GM12878 (cell line): Measurements from ENCODE around the gene OR2T3.
"Not testable (repeated sequence)": the region's sequence is repeated elsewhere in the genome, so short reads cannot be mapped to it uniquely, and the experiment has no call there.

ENCODE experiments used
- BACH1 ChIP-seq: fragments of 450-650 bp; IDR thresholded peaks from 2 replicates; pipeline ENCODE4 v1.6.1; 2017; ENCODE audit warnings: mild to moderate bottlenecking, borderline replicate concordance
- EZH2 ChIP-seq: IDR thresholded peaks from 2 replicates; pipeline ENCODE4 v1.6.1; 2012; ENCODE audit warnings: low read depth, mild to moderate bottlenecking, control low read depth, inconsistent platforms, low read length, borderline replicate concordance; ENCODE audit not compliant: control insufficient read depth
- FOXM1 ChIP-seq: IDR thresholded peaks from 2 replicates; pipeline ENCODE4 v1.6.1; 2012; ENCODE audit warnings: low read depth, mild to moderate bottlenecking, inconsistent platforms, low read length, moderate library complexity
- JUND ChIP-seq: IDR thresholded peaks from 2 replicates; pipeline ENCODE4 v1.6.1; 2012; ENCODE audit warnings: low read depth, mild to moderate bottlenecking, low read length, improper control_type of control experiment, moderate library complexity
- NFYA ChIP-seq: IDR thresholded peaks from 2 replicates; pipeline ENCODE4 v1.6.1; 2011; ENCODE audit warnings: low read depth, mild to moderate bottlenecking, low read length, improper control_type of control experiment, borderline replicate concordance
- RFX5 ChIP-seq: IDR thresholded peaks from 2 replicates; pipeline ENCODE4 v1.6.1; 2011; ENCODE audit warnings: low read depth, low read length, improper control_type of control experiment
- USF2 ChIP-seq: IDR thresholded peaks from 2 replicates; pipeline ENCODE4 v1.6.1; 2011; ENCODE audit warnings: low read depth, low read length, improper control_type of control experiment, borderline replicate concordance
- TF ChIP-seq, protein P1 (sequence below): IDR thresholded peaks from 2 replicates; pipeline ENCODE4 v1.6.1; 2012; ENCODE audit warnings: low read depth, low read length, improper control_type of control experiment

DNA sequence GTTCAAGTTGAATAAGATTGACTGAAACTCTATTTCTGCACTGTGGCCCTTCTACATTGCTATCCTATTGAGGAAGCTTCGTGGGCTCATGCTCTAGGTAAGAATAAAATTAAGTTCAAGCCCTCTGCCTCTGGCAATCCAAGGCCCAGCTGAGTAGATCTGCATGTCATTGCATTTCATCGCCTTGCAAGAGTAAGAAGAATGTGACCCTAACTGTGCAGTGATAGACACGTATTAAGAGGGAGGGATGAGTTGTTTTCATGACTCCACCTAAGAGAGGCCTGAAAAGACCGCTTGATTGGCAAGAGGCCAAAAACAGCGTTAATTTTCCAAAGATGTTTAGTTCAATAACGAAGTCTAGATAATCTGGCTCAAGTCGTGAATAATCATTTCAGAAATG is 14.0 kb upstream of the OR2T3 start:
- TF ChIP-seq BACH1, USF2, JUND, RFX5, EZH2, FOXM1, NFYA: not testable (repeated sequence)
- TF ChIP-seq, protein P1, sequence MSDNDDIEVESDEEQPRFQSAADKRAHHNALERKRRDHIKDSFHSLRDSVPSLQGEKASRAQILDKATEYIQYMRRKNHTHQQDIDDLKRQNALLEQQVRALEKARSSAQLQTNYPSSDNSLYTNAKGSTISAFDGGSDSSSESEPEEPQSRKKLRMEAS: not testable (repeated sequence)
